GM12891 (cell line): Measurements from ENCODE around the gene CAMSAP2.

Experiments
- PAX5 ChIP-seq: IDR thresholded peaks from 2 replicates; pipeline ENCODE4 v1.6.1; 2011; ENCODE audit warnings: low read length, moderate library complexity, mild to moderate bottlenecking; ENCODE audit not compliant: insufficient read depth, severe bottlenecking
- POLR2A ChIP-seq: IDR thresholded peaks from 2 replicates; pipeline ENCODE4 v1.6.1; 2011; ENCODE audit warnings: low read depth, low read length, control low read depth
- POLR2AphosphoS5 ChIP-seq: IDR thresholded peaks from 2 replicates; pipeline ENCODE4 v1.6.1; 2011; ENCODE audit warnings: low read depth, low read length, control low read depth
- TAF1 ChIP-seq: IDR thresholded peaks from 2 replicates; pipeline ENCODE4 v1.6.1; 2011; ENCODE audit warnings: low read depth, low read length, control low read depth

DNA sequence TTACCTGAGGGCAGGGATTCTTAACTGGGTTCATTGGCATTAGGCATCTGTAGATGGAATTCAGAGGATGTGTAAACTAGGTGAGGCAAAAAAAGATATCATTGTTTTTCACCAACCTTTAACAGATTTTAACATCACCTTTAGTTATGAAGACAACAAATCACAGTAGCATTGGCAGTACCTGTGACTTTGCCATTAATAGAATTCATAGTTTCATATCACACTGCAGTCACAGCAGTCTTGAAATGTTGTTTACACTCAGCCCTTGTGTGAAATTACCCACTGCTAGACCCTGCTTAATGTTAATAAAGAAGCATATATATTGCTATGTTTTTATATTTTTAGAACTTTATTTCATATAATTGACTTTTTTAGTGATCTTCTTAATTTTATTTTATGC, 154.3 kb downstream of the CAMSAP2 start:
- TF ChIP-seq POLR2AphosphoS5 (no peak), PAX5 (no peak), POLR2A (no peak), TAF1 (no peak)
